Loucy (cell line): Measurements from ENCODE around the gene BROX.
A peak's percentile ranks its signal among the peaks of the same experiment; 100 is the strongest.

Experiments
- H2AFZ ChIP-seq: fragments of 200-600 bp; sonication (generic); 2 replicates; pipeline ENCODE4 v1.6.0; 2016; ENCODE audit warnings: antibody characterized with exemption, mild to moderate bottlenecking, low read length, moderate library complexity
- H3F3A ChIP-seq: fragments of 200-600 bp; 2 replicates; pipeline ENCODE4 v1.6.0; 2016; ENCODE audit warnings: antibody characterized with exemption, low read depth, mild to moderate bottlenecking
- H3K27me3 ChIP-seq: fragments of 200-600 bp; sonication (generic); 2 replicates; pipeline ENCODE4 v1.6.1; 2014; ENCODE audit warnings: low read length, mild to moderate bottlenecking; ENCODE audit not compliant: insufficient read depth, poor library complexity, severe bottlenecking
- H3K36me3 ChIP-seq: fragments of 200-600 bp; sonication (generic); 2 replicates; pipeline ENCODE4 v1.6.1; 2016; ENCODE audit warnings: low read length; ENCODE audit not compliant: insufficient read depth
- H3K4me1 ChIP-seq: fragments of 200-600 bp; sonication (generic); 2 replicates; pipeline ENCODE4 v1.5.1; 2014; ENCODE audit warnings: low read length, mild to moderate bottlenecking; ENCODE audit not compliant: insufficient read depth, poor library complexity, severe bottlenecking
- H3K4me2 ChIP-seq: fragments of 200-600 bp; sonication (generic); 2 replicates; pipeline ENCODE4 v1.6.0; 2014; ENCODE audit warnings: antibody characterized with exemption, low read length, low read depth, mild to moderate bottlenecking; ENCODE audit not compliant: poor library complexity, severe bottlenecking
- H3K4me3 ChIP-seq: fragments of 200-600 bp; sonication (generic); 2 replicates; pipeline ENCODE4 v1.5.1; 2014; ENCODE audit warnings: low read length, mild to moderate bottlenecking, mixed read lengths; ENCODE audit not compliant: poor library complexity, severe bottlenecking
- H3K79me2 ChIP-seq: fragments of 200-600 bp; sonication (generic); 2 replicates; pipeline ENCODE4 v1.6.1; 2014; ENCODE audit warnings: low read length; ENCODE audit not compliant: insufficient read depth
- H3K9ac ChIP-seq: fragments of 200-600 bp; sonication (generic); 2 replicates; pipeline ENCODE4 v1.6.0; 2014; ENCODE audit warnings: mild to moderate bottlenecking, low read depth, low read length, moderate library complexity; ENCODE audit not compliant: poor library complexity, severe bottlenecking
- H3K9me2 ChIP-seq: fragments of 200-600 bp; sonication (generic); replicated peaks from 2 replicates; pipeline ENCODE4 v1.6.1; 2016; ENCODE audit warnings: low read depth, low read length, mixed read lengths
- H3K9me3 ChIP-seq: fragments of 200-600 bp; sonication (generic); 2 replicates; pipeline ENCODE4 v1.6.1; 2014; ENCODE audit warnings: mild to moderate bottlenecking, antibody characterized with exemption, low read length, low read depth; ENCODE audit not compliant: insufficient read depth
- H4K20me1 ChIP-seq: fragments of 200-600 bp; sonication (generic); 2 replicates; pipeline ENCODE4 v1.6.0; 2014; ENCODE audit warnings: antibody characterized with exemption, low read length, mild to moderate bottlenecking; ENCODE audit not compliant: insufficient read depth, poor library complexity, severe bottlenecking
- CTCF ChIP-seq: fragments of 200-600 bp; sonication (generic); conservative IDR thresholded peaks from 2 replicates; pipeline ENCODE4 v1.5.1; 2014; ENCODE audit warnings: mild to moderate bottlenecking, antibody characterized with exemption, low read length
- EZH2phosphoT487 ChIP-seq: fragments of 200-600 bp; IDR thresholded peaks from 2 replicates; pipeline ENCODE4 v1.6.1; 2018; ENCODE audit warnings: antibody characterized with exemption, mild to moderate bottlenecking, moderate library complexity, borderline replicate concordance

BROX gene

GRCh38 chr1:222697826-222698225 is 14.5 kb upstream of the BROX start:
- Histone ChIP-seq H2AFZ (no peak overlapping the region), H3K4me3 (no peak overlapping the region), H3K9me3 (no peaks in the 10 kb centered on the region), H3K4me1 (no peaks in the 10 kb centered on the region), H3K4me2 (no peak overlapping the region), H3K36me3 (peaks cover 22% of the 10 kb centered on the region; the same call in 1 of the 2 replicates), H3K9ac (no peak overlapping the region), H4K20me1 (no peaks in the 10 kb centered on the region), H3K79me2 (0 out of 2 replicates have a peak, but pooled peaks cover 7% of the 10 kb centered on the region), H3F3A (no peaks in the 10 kb centered on the region), H3K27me3 (no peaks in the 10 kb centered on the region), H3K9me2 (no peaks in the 10 kb centered on the region)
- TF ChIP-seq EZH2phosphoT487 (no peak), CTCF (no peak)

GRCh38 chr1:222702210-222702609 is 10.2 kb upstream of the BROX start:
- no peaks in the 10 kb centered on the region for H3K27me3 ChIP-seq
- no peak overlapping the region for H3K4me2 ChIP-seq
- no peaks in the 10 kb centered on the region for H4K20me1 ChIP-seq
- no peak overlapping the region for H3K4me3 ChIP-seq
- no peak overlapping the region for H2AFZ ChIP-seq
- peaks cover 5% of the 10 kb centered on the region; the same call in 1 of the 2 replicates for H3K9me3 ChIP-seq
- no peak overlapping the region for H3K9ac ChIP-seq
- H3K36me3 ChIP-seq: peaks cover 15% of the 10 kb centered on the region
- H3F3A ChIP-seq: no peaks in the 10 kb centered on the region
- no peaks in the 10 kb centered on the region for H3K4me1 ChIP-seq
- peaks cover 31% of the 10 kb centered on the region for H3K79me2 ChIP-seq
- no peak for TF ChIP-seq EZH2phosphoT487
- no peaks in the 10 kb centered on the region for H3K9me2 ChIP-seq

DNA sequence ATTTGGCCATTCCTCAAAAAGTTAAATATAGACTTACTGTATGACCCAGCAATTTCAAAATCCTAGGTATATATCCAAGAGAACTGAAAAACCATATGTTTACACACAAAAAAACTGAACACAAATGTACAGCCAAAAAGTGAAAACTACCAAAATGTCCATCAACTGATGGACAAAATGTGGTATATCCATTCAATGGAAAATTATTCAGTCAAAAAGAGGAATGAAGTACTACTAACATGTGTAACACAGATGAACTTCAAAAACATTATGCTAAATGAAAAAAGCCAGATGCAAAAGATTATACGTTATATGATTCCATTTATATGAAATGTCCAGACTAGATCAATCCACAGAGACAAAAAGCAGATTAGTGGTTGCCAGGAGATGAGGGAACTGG is 8.1 kb upstream of the BROX start:
- Histone ChIP-seq H3K27me3 (no peaks in the 10 kb centered on the region), H3K9me3 (peaks cover 5% of the 10 kb centered on the region; the same call in 1 of the 2 replicates), H3F3A (no peaks in the 10 kb centered on the region), H3K4me3 (no peak overlapping the region), H4K20me1 (no peaks in the 10 kb centered on the region), H3K4me1 (no peaks in the 10 kb centered on the region), H3K4me2 (no peak overlapping the region), H2AFZ (no peak overlapping the region), H3K79me2 (peaks cover 47% of the 10 kb centered on the region), H3K9me2 (no peaks in the 10 kb centered on the region), H3K36me3 (peaks cover 15% of the 10 kb centered on the region), H3K9ac (no peak overlapping the region)
- TF ChIP-seq CTCF (no peak), EZH2phosphoT487 (no peak)

DNA sequence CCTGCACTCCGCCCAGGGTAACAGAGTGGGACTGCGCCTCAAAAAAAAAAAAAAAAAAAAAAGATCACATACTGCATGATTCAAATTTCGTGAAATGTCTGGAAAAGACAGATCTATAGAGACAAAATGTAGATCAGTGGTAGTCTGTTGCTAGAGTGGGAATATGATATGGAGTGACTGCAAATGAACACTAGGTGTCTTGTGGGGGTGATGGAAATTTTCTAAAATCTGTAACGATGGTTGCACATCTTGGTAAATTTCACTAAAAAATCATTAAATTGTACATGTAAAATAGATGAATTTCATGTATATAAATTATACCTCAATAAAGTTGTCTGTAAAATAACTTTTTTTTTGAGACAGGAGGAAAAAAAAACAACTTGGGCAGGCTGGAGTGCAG is 5.5 kb upstream of the BROX start:
- H3K4me2 ChIP-seq: no peak overlapping the region
- H3K9me2 ChIP-seq: no peaks in the 10 kb centered on the region
- H2AFZ ChIP-seq: no peak overlapping the region
- H3K9me3 ChIP-seq: peaks cover 5% of the 10 kb centered on the region; the same call in 1 of the 2 replicates
- no peak overlapping the region for H3K9ac ChIP-seq
- no peaks in the 10 kb centered on the region; the same call in 1 of the 2 replicates for H3F3A ChIP-seq
- H4K20me1 ChIP-seq: peaks cover 13% of the 10 kb centered on the region
- no peaks in the 10 kb centered on the region for H3K27me3 ChIP-seq
- peaks cover 71% of the 10 kb centered on the region for H3K79me2 ChIP-seq
- no peak for TF ChIP-seq EZH2phosphoT487
- peak; percentile 33 for TF ChIP-seq CTCF
- H3K4me3 ChIP-seq: no peak overlapping the region
- peaks cover 9% of the 10 kb centered on the region for H3K36me3 ChIP-seq
- peaks cover 16% of the 10 kb centered on the region for H3K4me1 ChIP-seq
